Activated CD8-positive, alpha-beta memory T cell treated with anti-CD3 and anti-CD28 coated beads, Interleukin-2, amount 50 U/mL, for 1 hour (primary cell): ENCODE results near the gene CCNB1.
A peak's percentile ranks its signal among the peaks of the same experiment; 100 is the strongest.
"Not testable (repeated sequence)": the region's sequence is repeated elsewhere in the genome, so short reads cannot be mapped to it uniquely, and the experiment has no call there.

ENCODE experiments used
- DNase-seq: peaks from one replicate; pipeline ENCODE4 v3.0.0-alpha.2; 2020; ENCODE audit errors: extremely low read depth

Gene CCNB1

DNA sequence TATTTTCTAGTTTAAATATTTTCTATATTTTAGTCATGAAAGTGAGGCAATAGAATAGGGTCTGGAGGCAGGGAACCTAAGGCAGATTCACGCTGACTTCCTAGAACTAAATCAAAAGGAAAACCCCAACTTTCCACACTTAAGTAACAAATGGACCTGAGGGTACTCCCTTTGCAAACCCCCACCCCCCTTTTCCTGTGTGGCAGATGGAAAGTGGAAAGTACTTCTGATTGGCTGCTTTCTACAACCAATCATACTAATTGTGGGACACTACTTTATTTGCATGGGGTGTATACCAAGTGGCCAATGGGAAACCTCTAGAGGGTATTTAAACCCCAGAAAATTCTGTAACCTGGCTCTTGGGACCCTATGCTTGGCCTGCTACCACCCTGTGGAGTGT lies 17.7 kb downstream of the CCNB1 start:
- DNase-seq: no peak

- DNase-seq: no peak
Measured at GRCh38 chr5:69187342-69187741, 20.4 kb downstream of the CCNB1 start.

DNA sequence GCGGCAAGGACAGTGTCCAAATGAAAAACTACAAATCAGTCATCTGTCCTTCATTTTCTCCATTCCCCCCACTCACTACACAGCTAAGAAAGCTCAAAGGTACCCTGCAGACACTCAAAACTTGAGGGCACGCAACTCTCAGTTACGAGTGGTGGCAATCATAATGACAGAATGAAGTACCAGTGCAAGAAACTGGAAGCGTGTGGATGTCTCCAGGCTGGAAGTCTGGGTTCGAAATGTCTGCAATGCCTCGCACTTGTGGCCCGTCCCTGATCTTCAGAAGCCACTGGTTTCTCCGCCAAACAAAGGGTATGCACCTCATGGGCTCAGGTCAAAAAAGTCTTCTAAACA lies 21.8 kb downstream of the CCNB1 start:
- DNase-seq: no peak

- peak; percentile 63 for DNase-seq
Measured at GRCh38 chr5:69189162-69190086, 22.5 kb downstream of the CCNB1 start, which contains the start of gene CENPH. TSS of gene CENPH (plus strand) at chr5:69189583. CDS start at chr5:69189635, 52 bp downstream.

GRCh38 chr5:69202497-69202896 lies 35.5 kb downstream of the CCNB1 start:
- no peak for DNase-seq

- DNase-seq: no peak
Measured at GRCh38 chr5:69206528-69207190, 39.7 kb downstream of the CCNB1 start.

- no peak for DNase-seq
Measured at GRCh38 chr5:69209602-69210001, 42.7 kb downstream of the CCNB1 start.

GRCh38 chr5:69211200-69211599 lies 44.2 kb downstream of the CCNB1 start:
- no peak for DNase-seq

DNA sequence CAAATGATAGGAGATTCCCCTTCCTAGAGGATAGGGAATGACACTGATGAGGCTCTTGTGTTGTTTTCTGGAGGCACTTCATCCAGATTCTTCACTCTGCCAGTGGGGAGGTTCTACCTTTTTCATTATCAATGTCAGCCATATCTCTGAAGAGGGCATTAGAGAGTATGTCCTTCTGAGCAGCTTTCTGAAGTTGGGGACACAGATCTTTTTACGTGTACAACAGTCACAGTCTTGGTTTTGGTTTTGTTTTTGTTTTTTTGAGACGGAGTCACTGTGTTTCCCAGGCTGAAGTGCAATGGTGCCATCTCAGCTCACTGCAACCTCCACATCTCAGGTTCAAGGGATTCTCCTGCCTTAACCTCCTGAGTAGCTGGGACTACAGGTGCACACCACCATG lies 45.1 kb downstream of the CCNB1 start:
- no peak for DNase-seq

DNA sequence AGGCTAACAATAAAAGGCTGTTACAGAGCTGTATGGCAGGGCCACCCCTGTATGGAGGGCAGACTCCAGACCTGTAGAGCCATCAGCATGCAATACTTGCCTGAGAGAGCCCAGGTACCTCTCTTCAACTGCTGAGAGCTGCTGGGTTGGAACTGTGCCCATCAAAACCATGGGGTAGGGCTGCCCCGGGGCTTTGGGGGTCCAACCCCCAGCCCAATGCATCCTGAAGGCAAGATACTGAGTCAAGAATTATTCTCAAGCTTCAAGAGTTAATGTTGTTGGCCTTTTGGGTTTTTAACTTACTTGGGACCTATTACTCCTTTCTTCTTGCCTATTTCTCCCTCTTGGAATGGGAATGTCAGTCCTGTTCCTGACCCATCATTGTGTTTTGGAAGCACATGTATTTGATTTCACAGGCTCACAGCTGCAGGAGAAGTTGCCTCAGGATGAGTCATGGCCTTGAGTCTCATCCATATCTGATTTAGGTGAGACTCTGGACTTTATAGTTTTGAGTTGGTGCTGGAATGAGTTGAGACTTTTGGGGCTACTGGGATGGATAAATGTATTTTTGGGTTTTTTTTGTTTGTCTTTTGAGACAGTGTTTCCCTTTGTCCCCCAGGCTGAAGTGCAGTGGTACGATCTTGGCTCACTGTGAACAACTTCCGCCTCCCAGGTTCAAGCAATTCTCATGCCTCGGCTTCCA lies 46.7 kb downstream of the CCNB1 start:
- no peak for DNase-seq

- DNase-seq: no peak
Measured at GRCh38 chr5:69217151-69217511, 50.2 kb downstream of the CCNB1 start.

DNA sequence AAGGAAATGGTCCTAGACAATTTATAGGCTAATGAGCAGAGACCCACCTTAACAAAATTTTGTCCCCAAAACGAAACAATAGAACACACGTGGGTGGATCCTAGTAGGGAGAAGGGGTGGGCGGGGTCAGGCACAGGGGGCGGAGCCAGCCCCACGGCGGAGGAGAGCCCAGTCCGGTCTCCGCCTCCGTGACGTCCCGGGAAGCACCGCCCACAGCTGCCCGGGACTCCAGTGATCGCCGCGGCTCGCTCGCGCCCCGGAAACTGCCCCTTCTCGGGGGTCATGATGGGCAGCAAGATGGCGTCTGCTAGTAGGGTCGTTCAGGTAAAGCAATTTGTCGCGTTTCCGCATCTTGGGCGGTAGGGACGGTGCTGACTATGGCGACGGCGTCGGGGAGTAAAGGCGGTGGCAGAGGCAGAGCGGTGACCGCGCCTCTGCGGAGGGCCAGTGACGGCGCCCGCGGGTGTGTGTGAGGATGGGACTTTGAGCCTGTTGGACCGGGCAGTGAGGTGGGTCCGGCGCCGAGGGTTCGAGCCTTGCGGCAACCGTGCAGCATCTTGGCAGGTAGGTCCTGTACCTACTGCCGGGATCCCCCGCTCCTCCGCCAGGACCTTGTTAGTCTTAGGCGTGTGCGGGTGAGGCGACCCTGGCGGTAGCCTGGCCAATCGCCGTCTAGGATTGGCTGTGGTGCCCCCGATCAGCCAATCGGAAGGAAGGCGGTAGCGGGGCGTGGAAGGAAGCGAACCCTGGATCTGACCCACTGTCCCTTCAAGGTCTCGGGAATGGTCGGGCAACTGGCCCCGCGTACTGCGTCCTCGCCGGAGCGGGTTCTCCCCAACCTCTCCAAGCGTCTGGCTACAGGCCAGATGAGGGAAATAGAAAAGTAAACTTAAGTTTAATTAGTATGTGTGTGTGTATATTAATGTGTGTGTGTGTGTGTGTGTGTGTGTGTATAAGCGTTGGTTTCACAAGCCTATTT lies 50.9 kb downstream of the CCNB1 start:
- peak; percentile 80 for DNase-seq

DNA sequence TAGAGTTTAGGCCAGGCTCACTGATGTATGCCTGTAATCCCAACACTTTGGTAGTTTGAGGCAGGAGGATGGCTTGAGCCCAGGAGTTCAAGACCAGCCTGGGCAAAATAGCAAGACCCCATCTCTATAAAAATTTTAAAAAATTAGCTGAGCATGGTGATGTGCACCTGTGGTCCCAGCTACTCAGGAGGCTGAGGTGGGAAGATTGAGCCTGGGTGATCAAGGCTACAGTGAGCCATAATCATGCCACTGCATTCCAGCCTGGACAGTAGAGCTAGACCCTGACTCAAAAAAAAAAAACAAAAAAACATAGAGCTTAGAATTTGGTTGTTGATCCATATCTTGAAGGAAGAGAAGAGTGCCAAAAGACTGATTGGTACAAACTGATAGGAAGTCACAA lies 53.0 kb downstream of the CCNB1 start:
- no peak for DNase-seq

DNA sequence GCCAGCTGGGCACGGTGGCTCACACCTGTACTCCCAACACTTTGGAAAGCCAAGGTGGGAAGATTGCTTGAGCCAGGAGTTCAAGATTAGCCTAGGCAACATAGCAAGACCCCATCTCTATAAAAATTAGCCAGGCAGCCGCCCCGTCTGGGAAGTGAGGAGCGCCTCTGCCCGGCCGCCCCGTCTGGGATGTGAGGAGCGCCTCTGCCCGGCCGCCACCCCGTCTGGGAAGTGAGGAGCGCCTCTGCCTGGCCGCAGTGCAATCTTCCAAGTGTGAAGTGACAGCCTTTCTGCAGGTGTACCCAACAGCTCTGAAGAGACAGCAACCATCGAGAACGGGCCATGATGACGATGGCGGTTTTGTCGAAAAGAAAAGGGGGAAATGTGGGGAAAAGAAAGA lies 53.4 kb downstream of the CCNB1 start:
- DNase-seq: not testable (repeated sequence)

DNA sequence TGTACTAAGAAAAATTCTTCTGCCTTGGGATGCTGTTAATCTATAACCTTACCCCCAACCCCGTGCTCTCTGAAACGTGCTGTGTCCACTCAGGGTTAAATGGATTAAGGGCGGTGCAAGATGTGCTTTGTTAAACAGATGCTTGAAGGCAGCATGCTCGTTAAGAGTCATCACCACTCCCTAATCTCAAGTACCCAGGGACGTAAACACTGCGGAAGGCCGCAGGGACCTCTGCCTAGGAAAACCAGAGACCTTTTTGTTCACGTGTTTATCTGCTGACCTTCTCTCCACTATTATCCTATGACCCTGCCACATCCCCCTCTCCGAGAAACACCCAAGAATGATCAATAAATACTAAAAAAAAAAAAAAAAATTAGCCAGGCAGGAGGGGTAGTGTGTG lies 53.9 kb downstream of the CCNB1 start:
- DNase-seq: not testable (repeated sequence)

DNA sequence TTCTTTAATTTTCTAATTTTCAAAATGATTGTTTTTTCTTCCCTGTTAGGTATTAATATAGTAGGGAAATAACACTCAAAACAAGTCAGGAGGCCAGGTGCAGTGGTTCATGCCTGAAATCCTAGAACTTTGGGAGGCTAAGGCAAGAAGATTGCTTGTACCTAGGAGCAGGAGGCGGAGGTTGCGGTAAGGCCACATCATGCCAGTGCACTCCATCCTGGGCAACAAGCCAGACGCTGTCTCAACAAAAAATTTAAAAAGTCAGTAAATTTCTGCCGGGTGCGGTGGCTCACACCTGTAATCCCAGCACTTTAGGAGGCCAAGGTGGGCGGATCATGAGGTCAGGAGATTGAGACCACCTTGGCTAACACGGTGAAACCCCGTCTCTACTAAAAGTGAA lies 57.6 kb downstream of the CCNB1 start:
- DNase-seq: no peak

DNA sequence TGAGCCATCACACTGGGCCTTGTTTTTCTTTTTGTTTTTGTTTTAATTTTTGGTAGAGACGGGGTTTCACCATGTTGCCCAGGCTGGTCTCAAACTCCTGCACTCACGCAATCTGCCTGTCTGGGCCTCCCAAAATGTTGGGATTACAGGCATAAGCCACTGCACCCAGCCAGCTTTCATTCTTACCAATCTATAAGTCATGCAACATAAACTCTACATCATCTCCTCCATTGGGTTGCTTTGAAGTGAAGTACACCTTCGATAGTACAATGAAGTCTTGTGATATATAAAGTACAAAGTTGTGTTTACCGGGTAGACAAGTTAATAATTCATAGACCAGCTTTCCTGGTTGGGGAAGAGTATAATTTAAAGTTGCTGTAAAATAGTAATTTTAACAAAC lies 58.9 kb downstream of the CCNB1 start:
- DNase-seq: no peak
